GM12878 (cell line): ENCODE results near the gene KCTD14. TPM values are rescaled to one million over a fixed set of nuclear protein-coding genes. Genes with fewer than 3 reads are reported as not detected.

ENCODE experiments used
- ASH2L ChIP-seq: fragments of 300-600, 200-600 bp; sonication (generic); IDR thresholded peaks from 2 replicates; pipeline ENCODE4 v1.6.1; 2017; ENCODE audit warnings: low read depth, mild to moderate bottlenecking, borderline replicate concordance
- BCL3 ChIP-seq: IDR thresholded peaks from 2 replicates; pipeline ENCODE4 v1.6.1; 2011; ENCODE audit warnings: borderline replicate concordance, low read depth, mild to moderate bottlenecking, moderate library complexity, low read length; ENCODE audit not compliant: insufficient read depth, poor library complexity, severe bottlenecking
- BRCA1 ChIP-seq: IDR thresholded peaks from 2 replicates; pipeline ENCODE4 v1.6.1; 2011; ENCODE audit warnings: low read depth, low read length, improper control_type of control experiment
- E2F4 ChIP-seq: IDR thresholded peaks from 2 replicates; pipeline ENCODE4 v1.6.1; 2012; ENCODE audit warnings: low read depth, low read length, improper control_type of control experiment
- EED ChIP-seq: sonication (generic); IDR thresholded peaks from 2 replicates; pipeline ENCODE4 v1.6.1; 2016; ENCODE audit warnings: antibody characterized with exemption, low read depth
- JUNB ChIP-seq: IDR thresholded peaks from 2 replicates; pipeline ENCODE4 v1.6.1; 2016; ENCODE audit warnings: antibody characterized with exemption, mild to moderate bottlenecking
- PKNOX1 ChIP-seq: fragments of 450-650 bp; IDR thresholded peaks from 2 replicates; pipeline ENCODE4 v1.6.1; 2016; ENCODE audit warnings: mild to moderate bottlenecking
- RAD51 ChIP-seq: fragments of 450-650 bp; IDR thresholded peaks from 2 replicates; pipeline ENCODE4 v1.6.1; 2016; ENCODE audit warnings: moderate library complexity, mild to moderate bottlenecking, inconsistent platforms
- RB1 ChIP-seq: fragments of 450-650 bp; formaldehyde crosslinking; IDR thresholded peaks from 2 replicates; pipeline ENCODE4 v1.6.1; 2017; ENCODE audit warnings: mild to moderate bottlenecking, borderline replicate concordance
- SMARCA5 ChIP-seq: fragments of 450-650 bp; IDR thresholded peaks from 2 replicates; pipeline ENCODE4 v1.6.1; 2017; ENCODE audit warnings: mild to moderate bottlenecking
- WRNIP1 ChIP-seq: IDR thresholded peaks from 2 replicates; pipeline ENCODE4 v1.6.1; 2011; ENCODE audit warnings: low read depth, low read length, improper control_type of control experiment, borderline replicate concordance
- ZZZ3 ChIP-seq: IDR thresholded peaks from 2 replicates; pipeline ENCODE4 v1.6.1; 2011; ENCODE audit warnings: low read depth; ENCODE audit not compliant: control insufficient read depth, insufficient read length
- polyA plus RNA-seq, 11 experiments: library from polyadenylated mRNA; depleted of rRNA in 4 of 11; unstranded in 6 of 11; stranded (reverse) in 5 of 11; fragments of >200 nt; fragmentation: Nextera tagmentation in 4 of 11; fragmentation: Illumina TruSeq in 1 of 11; extraction: Ambion mirVana in 4 of 11; extraction: Trizol in 1 of 11; gene quantifications; 1 replicate in 1 of 11; 2 replicates in 10 of 11; pipeline versions ENCODE4 v1.2.1 to v1.2.3, GENCODE V29; 2011 to 2016; ENCODE audit warnings: inconsistent platforms in 2 of 11, missing spikeins in 2 of 11, low read depth in 1 of 11
- total RNA-seq, 4 experiments: library from RNA; depleted of rRNA in 3 of 4; stranded (reverse); fragments of >200 nt in 3 of 4; fragmentation: Illumina TruSeq in 1 of 4; extraction: Trizol in 1 of 4; gene quantifications; 2 replicates each; pipeline versions ENCODE4 v1.2.1 to v1.2.3, GENCODE V29; 2013 to 2021

The KCTD14 gene
- total and polyA plus RNA-seq, 10 of the 15 experiments (the other 5 are each of a cell fraction or from before 2014, with no cell fraction given) = 0.11 to 0.63 (median 0.48) TPM

GRCh38 chr11:78045851-78046485 lies 22.9 kb upstream of the KCTD14 start (continued):
- no peak for TF ChIP-seq JUNB
- TF ChIP-seq BRCA1 = no peak
- peak; percentile 41; the same call in 1 of the 2 replicates for TF ChIP-seq PKNOX1
- peak; percentile 57; the same call in 1 of the 2 replicates for TF ChIP-seq RB1
- TF ChIP-seq SMARCA5 = peak; percentile 87
- no peak for TF ChIP-seq ASH2L
- TF ChIP-seq EED = no peak
- 0 out of 2 replicates have a peak, but pooled peaks have one; percentile 17 for TF ChIP-seq E2F4
- TF ChIP-seq WRNIP1 = no peak
- TF ChIP-seq BCL3 = no peak
- TF ChIP-seq ZZZ3 = no peak
- no peak for TF ChIP-seq RAD51
- TF ChIP-seq, all 136 proteins: peak for 16
